ENCODE results near the gene SRPK2. TPM values are rescaled to one million over a fixed set of nuclear protein-coding genes. Genes with fewer than 3 reads are reported as not detected.
A peak's percentile ranks its signal among the peaks of the same experiment; 100 is the strongest.

SRPK2 gene
- total RNA-seq, 2 donors from 2014 or later = 52.6 to 99.5 TPM

DNA sequence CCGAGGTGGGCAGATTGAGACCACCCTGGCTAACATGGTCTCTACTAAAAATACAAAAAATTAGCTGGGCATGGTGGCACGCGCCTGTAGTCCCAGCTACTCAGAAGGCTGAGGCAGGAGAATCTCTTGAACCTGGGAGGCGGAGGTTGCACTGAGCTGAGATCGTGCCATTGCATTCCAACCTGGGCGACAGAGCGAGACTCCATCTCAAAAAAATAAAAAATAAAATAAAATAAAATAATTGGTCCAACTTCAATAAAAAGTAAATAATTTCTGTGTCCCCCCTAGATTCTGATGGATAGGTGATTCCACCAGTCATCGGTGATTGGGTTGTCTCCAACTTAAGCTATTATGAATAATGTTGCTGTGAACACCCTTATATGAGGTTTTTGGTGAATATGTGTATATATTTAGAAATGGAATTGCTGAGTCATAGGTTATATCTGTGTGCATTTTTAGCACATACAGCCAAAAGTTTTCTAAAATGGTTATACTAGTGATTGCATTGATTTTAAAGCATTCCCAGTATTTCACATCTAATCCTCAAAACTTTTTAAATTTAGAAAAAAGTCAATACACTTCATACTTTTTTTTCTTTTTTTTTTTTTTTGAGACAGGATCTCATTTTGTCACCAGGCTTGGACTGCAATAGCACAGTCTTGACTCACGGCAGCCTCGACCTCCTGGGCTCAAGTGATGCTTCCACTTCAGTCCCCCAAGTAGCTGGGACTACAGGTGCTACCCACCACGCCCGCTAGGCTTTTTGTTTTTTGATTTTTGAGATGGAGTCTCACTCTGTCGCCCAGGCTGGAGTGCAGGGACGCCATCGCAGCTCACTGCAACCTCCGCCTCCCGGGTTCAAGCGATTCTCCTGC lies 13.7 kb upstream of the SRPK2 start:
- Histone ChIP-seq H3K27me3 (replicated peaks; ENCODE audit: insufficient read depth) (no peaks in the 10 kb centered on the region), H3K9me3 (no peaks in the 10 kb centered on the region), H3K27ac (no peak overlapping the region), H3K36me3 (no peaks in the 10 kb centered on the region), H3K4me3 (no peak overlapping the region), H3K4me1 (replicated peaks) (no peaks in the 10 kb centered on the region)
- DNase-seq (ENCODE audit: low spot score) = no peak
- WGBS = 92% methylated on average over 18 of the region's 18 CpGs
- TF ChIP-seq POLR2A (IDR thresholded peaks at IDR 0.05) (no peak), POLR2AphosphoS5 (IDR thresholded peaks at IDR 0.05) (no peak)
- TF ChIP-seq, protein P1, sequence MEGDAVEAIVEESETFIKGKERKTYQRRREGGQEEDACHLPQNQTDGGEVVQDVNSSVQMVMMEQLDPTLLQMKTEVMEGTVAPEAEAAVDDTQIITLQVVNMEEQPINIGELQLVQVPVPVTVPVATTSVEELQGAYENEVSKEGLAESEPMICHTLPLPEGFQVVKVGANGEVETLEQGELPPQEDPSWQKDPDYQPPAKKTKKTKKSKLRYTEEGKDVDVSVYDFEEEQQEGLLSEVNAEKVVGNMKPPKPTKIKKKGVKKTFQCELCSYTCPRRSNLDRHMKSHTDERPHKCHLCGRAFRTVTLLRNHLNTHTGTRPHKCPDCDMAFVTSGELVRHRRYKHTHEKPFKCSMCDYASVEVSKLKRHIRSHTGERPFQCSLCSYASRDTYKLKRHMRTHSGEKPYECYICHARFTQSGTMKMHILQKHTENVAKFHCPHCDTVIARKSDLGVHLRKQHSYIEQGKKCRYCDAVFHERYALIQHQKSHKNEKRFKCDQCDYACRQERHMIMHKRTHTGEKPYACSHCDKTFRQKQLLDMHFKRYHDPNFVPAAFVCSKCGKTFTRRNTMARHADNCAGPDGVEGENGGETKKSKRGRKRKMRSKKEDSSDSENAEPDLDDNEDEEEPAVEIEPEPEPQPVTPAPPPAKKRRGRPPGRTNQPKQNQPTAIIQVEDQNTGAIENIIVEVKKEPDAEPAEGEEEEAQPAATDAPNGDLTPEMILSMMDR (IDR thresholded peaks at IDR 0.05) = no peak
- intact Hi-C loops (cut with DNase I) = no loop called here

DNA sequence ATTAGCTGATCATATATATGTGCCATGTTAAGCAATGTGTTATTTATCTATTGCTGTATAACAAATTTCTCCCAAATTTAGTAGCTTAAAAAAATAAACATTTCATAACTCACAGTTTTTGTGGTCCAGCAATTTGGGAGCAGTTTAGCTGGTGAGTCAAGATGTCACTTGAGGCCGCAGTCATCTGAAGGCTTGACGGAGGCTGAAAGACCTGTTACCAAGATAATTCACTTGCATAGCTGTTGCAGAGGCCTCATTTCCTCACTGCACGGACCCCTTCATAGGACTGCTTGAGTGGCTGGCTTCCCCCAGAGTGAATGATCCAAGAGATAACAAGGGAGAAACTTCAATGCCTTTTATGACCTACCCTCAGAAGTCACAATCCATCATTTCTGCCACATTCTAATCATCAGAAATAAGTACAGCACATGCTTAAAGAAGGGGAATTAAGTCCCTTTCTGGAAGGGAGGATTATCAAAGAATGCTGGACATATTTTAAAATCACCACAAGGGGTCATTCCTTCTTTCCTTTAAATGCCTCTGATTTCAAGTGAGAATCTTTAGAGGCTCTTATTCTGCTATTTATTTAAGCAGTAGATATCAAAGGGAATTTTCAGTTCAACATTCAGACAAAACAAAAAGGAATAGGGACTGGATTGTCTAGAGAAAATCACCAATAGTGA lies 10.5 kb upstream of the SRPK2 start:
- no peak overlapping the region for H3K4me3 ChIP-seq
- no peak for DNase-seq (ENCODE audit: low spot score)
- H3K27me3 ChIP-seq (replicated peaks; ENCODE audit: insufficient read depth) = no peaks in the 10 kb centered on the region
- no peak for TF ChIP-seq POLR2AphosphoS5 (IDR thresholded peaks at IDR 0.05)
- TF ChIP-seq, protein P1 (IDR thresholded peaks at IDR 0.05) = peak in 2 of 4 experiments; percentile 17 to 35
- no peaks in the 10 kb centered on the region for H3K9me3 ChIP-seq
- H3K4me1 ChIP-seq (replicated peaks) = no peaks in the 10 kb centered on the region
- H3K36me3 ChIP-seq = no peaks in the 10 kb centered on the region
- H3K27ac ChIP-seq = no peak overlapping the region
- intact Hi-C loops (cut with DNase I) = no loop called here
- WGBS = 85% methylated on average over 3 of the region's 3 CpGs

DNA sequence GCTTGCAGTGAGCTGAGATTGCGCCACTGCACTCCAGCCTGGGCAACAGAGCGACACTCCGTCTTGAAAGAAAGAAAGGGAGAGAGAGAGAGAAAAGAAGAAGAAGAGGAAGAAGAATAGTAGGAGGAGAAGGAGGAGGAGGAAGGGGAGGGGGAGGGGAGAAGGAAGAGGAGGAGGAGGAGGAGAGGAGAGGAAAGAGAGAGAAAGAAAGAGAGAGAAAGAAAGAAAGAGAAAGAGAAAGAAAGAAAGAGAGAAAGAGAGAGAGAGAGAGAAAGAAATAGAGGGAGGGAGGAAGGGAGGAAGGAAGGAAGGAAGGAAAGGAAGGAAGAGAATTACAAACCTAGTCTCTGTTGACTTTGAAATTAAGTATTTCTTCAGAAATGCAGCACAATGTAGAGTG lies 7.8 kb upstream of the SRPK2 start:
- Histone ChIP-seq H3K4me1 (replicated peaks) (no peaks in the 10 kb centered on the region), H3K27ac (no peak overlapping the region), H3K27me3 (replicated peaks; ENCODE audit: insufficient read depth) (no peaks in the 10 kb centered on the region), H3K4me3 (no peak overlapping the region), H3K9me3 (no peaks in the 10 kb centered on the region), H3K36me3 (no peaks in the 10 kb centered on the region)
- 91% methylated on average over 3 of the region's 3 CpGs for WGBS
- intact Hi-C loops (cut with DNase I) = no loop called here
- no peak for DNase-seq (ENCODE audit: low spot score)
- TF ChIP-seq POLR2A (IDR thresholded peaks at IDR 0.05) = no peak
- TF ChIP-seq POLR2AphosphoS5 (IDR thresholded peaks at IDR 0.05) = no peak
- TF ChIP-seq, protein P1 (IDR thresholded peaks at IDR 0.05) = no peak

DNA sequence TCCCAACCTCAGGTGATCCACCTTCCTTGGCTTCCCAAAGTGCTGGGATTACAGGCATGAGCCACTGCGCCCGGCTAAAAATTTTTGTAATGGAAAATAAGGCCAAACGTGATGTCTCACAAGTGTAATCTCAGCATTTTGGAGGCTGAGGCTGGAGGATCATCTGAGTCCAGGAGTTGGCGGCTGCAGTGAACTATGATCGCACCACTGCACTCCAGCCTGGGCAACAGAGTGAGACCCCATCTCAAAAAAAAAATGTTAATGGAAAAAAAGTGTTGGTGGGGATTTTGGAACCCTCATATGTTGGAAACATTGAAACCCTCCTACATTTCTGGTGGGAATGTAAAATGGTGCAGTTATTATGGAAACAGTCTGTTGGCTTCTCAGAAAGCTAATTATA lies 2.7 kb upstream of the SRPK2 start:
- intact Hi-C loops (cut with DNase I) = no loop called here
- Histone ChIP-seq H3K36me3 (no peaks in the 10 kb centered on the region), H3K4me3 (no peak overlapping the region), H3K27me3 (replicated peaks; ENCODE audit: insufficient read depth) (no peaks in the 10 kb centered on the region), H3K9me3 (no peaks in the 10 kb centered on the region), H3K27ac (no peak overlapping the region), H3K4me1 (replicated peaks) (no peaks in the 10 kb centered on the region)
- WGBS = 94% methylated on average over 5 of the region's 5 CpGs
- TF ChIP-seq, protein P1 (IDR thresholded peaks at IDR 0.05) = no peak
- DNase-seq (ENCODE audit: low spot score) = no peak

Data from prostate gland (tissue), 2 donors.